ENCODE measurements around the gene PSPN. TPM values are rescaled to one million over a fixed set of nuclear protein-coding genes. Genes with fewer than 3 reads are reported as not detected.
"Not testable (repeated sequence)": the region's sequence is repeated elsewhere in the genome, so short reads cannot be mapped to it uniquely, and the experiment has no call there.

Gene PSPN
- total and polyA plus RNA-seq, 2 experiments from 2014 or later = 0.22 to 0.75 TPM

DNA sequence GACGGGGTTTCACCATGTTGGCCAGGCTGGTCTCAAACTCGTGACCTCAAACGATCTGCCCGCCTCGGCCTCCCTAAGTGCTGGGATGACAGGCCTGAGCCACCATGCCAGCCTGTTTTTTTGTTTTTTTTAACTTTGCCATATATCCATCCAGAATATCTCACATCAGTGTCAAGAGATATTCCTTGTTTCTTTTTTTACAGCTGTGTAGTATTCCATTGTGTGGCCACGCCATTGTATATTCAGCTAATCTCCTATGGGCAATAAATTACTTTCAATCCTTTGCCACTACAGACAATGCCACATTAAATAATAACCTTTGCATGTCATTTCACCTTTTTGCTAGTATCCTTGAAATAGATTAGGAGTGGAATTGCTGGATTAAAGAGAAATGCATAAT, 33.6 kb upstream of the PSPN start:
- H3K9ac ChIP-seq = no peak overlapping the region
- peaks cover 4% of the 10 kb centered on the region for H3K36me3 ChIP-seq (ENCODE audit: low read depth)
- no peak overlapping the region for H3K4me2 ChIP-seq (ENCODE audit: unreplicated experiment)
- no peaks in the 10 kb centered on the region for H3K79me2 ChIP-seq (ENCODE audit: insufficient read depth)
- no peaks in the 10 kb centered on the region for H3K27me3 ChIP-seq (replicated peaks; ENCODE audit: insufficient read depth)
- H3F3A ChIP-seq (ENCODE audit: insufficient read depth) = peaks cover 5% of the 10 kb centered on the region; the same call in 1 of the 2 replicates
- H4K20me1 ChIP-seq (ENCODE audit: insufficient read depth) = no peaks in the 10 kb centered on the region
- H3K4me3 ChIP-seq = no peak overlapping the region
- H3K4me1 ChIP-seq (ENCODE audit: insufficient read depth) = no peaks in the 10 kb centered on the region
- TF ChIP-seq EZH2 (IDR thresholded peaks at IDR 0.05; ENCODE audit: insufficient read depth, poor library complexity, severe bottlenecking) (no peak), EZH2phosphoT487 (IDR thresholded peaks at IDR 0.05; ENCODE audit: insufficient read depth, low read depth) (no peak)
- no peak for DNase-seq
- H3K9me3 ChIP-seq (ENCODE audit: low read depth) = no peaks in the 10 kb centered on the region
- no peaks in the 10 kb centered on the region for H3K9me2 ChIP-seq (ENCODE audit: insufficient read depth)
- H2AFZ ChIP-seq = no peak overlapping the region
- in situ Hi-C loops (cut with MboI) = no loop called here
- no peak overlapping the region for H3K27ac ChIP-seq
- WGBS, 2 experiments (ENCODE audit: low coverage in 1 of 2, low lambda C conversion rate in 2 of 2, missing lambda C conversion rate in 2 of 2) = 88% methylated on average over 6 of the region's 6 CpGs

DNA sequence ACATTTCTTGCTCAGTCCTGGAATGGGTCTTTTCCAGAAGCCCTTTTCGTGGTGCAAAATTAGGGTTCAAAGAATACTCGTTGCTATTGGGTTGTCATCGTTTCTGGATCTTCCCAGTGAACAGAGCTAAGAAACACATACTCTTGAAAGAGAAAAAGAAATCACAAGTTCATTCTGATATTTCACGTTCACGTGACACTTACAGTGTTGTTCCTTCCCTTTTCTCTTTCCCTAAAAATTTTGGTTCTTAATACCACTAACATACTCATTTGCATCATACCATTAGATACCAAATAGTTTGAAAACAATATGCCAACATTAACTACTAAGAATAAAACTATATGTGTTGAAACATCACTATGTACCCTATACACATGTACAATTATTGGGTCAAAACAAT, 30.7 kb upstream of the PSPN start:
- no peaks in the 10 kb centered on the region for H4K20me1 ChIP-seq (ENCODE audit: insufficient read depth)
- no peaks in the 10 kb centered on the region for H3K27me3 ChIP-seq (replicated peaks; ENCODE audit: insufficient read depth)
- TF ChIP-seq EZH2phosphoT487 (IDR thresholded peaks at IDR 0.05; ENCODE audit: insufficient read depth, low read depth) (no peak), EZH2 (IDR thresholded peaks at IDR 0.05; ENCODE audit: insufficient read depth, poor library complexity, severe bottlenecking) (no peak)
- no peaks in the 10 kb centered on the region for H3K4me1 ChIP-seq (ENCODE audit: insufficient read depth)
- H3K9ac ChIP-seq = no peak overlapping the region
- no peaks in the 10 kb centered on the region for H3K9me2 ChIP-seq (ENCODE audit: insufficient read depth)
- H2AFZ ChIP-seq = no peak overlapping the region
- no peaks in the 10 kb centered on the region for H3K9me3 ChIP-seq (ENCODE audit: low read depth)
- H3K4me2 ChIP-seq (ENCODE audit: unreplicated experiment) = no peak overlapping the region
- peaks cover 5% of the 10 kb centered on the region; the same call in 1 of the 2 replicates for H3F3A ChIP-seq (ENCODE audit: insufficient read depth)
- in situ Hi-C loops (cut with MboI) = no loop called here
- H3K4me3 ChIP-seq = no peak overlapping the region
- no peaks in the 10 kb centered on the region for H3K36me3 ChIP-seq (ENCODE audit: low read depth)
- no peak overlapping the region for H3K27ac ChIP-seq
- WGBS, 2 experiments (ENCODE audit: low coverage in 1 of 2, low lambda C conversion rate in 2 of 2, missing lambda C conversion rate in 2 of 2) = 77% methylated on average over 5 of the region's 5 CpGs
- no peaks in the 10 kb centered on the region for H3K79me2 ChIP-seq (ENCODE audit: insufficient read depth)
- no peak for DNase-seq

DNA sequence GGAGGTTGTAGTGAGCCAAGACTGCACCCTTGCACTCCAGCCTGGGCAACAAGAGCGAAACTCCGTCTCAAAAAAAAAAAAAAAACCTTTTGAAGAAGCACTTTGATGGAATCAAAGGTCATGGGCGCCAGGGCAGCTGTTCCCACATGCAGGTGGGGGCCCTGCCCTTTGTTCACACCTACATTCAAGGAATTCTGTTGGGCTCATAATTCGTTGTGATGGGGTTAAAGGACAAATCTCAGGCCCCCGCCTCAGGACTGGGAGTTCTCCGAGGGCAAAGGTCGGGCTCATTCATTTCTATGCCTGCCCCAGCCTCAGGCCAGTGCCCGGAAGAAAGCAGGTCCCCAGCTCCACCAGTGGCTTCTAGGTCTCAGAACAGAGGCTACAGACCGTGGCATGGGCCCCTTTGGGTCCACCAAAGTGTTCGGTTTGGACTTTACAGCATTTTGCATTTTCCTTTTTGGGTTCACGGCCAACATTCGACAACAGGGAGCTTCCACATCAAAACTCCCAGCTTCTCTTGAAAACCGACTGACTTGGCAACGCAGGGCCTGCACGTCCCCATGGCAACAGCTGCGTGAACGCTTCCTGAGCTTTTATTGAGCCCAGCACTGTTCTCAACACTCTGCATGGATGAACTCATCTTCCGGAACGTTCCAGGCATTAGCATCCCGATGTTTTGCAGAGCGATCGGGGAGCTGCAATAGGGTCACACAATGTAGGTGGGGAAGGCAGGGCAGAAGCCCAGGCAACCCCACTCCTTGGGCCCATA, 27.3 kb upstream of the PSPN start:
- Histone ChIP-seq H2AFZ (peak overlapping the region; percentile 39), H3K9me2 (ENCODE audit: insufficient read depth) (no peaks in the 10 kb centered on the region), H4K20me1 (ENCODE audit: insufficient read depth) (no peaks in the 10 kb centered on the region), H3K36me3 (ENCODE audit: low read depth) (no peaks in the 10 kb centered on the region), H3F3A (ENCODE audit: insufficient read depth) (no peaks in the 10 kb centered on the region), H3K9me3 (ENCODE audit: low read depth) (no peaks in the 10 kb centered on the region), H3K27me3 (replicated peaks; ENCODE audit: insufficient read depth) (no peaks in the 10 kb centered on the region), H3K9ac (no peak overlapping the region), H3K79me2 (ENCODE audit: insufficient read depth) (no peaks in the 10 kb centered on the region), H3K4me1 (ENCODE audit: insufficient read depth) (no peaks in the 10 kb centered on the region), H3K4me2 (ENCODE audit: unreplicated experiment) (no peak overlapping the region), H3K4me3 (no peak overlapping the region), H3K27ac (no peak overlapping the region)
- in situ Hi-C loops (cut with MboI) = no loop called here
- TF ChIP-seq EZH2 (IDR thresholded peaks at IDR 0.05; ENCODE audit: insufficient read depth, poor library complexity, severe bottlenecking) (no peak), EZH2phosphoT487 (IDR thresholded peaks at IDR 0.05; ENCODE audit: insufficient read depth, low read depth) (no peak)
- 30 to 34% methylated on average over 21 to 22 of the region's 22 CpGs for WGBS, 2 experiments (ENCODE audit: low coverage in 1 of 2, low lambda C conversion rate in 2 of 2, missing lambda C conversion rate in 2 of 2)
- DNase-seq = peak; percentile 69

DNA sequence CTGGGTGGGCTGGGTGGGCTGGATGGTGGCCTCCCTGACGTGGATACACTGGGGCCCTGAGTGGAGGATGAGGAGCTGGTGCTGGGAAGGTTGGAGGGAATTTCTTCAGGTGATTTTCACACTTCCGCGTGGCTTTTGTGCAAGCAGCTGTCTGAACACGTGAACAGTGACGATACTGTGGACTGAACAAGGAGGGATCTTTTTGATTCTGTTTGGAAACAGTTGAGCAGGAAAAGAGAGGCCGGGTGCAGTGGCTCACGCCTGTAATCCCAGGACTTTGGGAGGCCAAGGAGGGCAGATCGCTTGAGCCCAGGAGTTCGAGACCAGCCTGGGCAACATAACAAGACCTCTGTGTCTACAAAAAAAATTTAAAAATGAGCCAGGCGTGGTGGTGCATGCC, 26.3 kb upstream of the PSPN start:
- 89 to 90% methylated on average over 10 of the region's 10 CpGs for WGBS, 2 experiments (ENCODE audit: low coverage in 1 of 2, low lambda C conversion rate in 2 of 2, missing lambda C conversion rate in 2 of 2)
- Histone ChIP-seq H3K79me2 (ENCODE audit: insufficient read depth) (no peaks in the 10 kb centered on the region), H3K4me1 (ENCODE audit: insufficient read depth) (no peaks in the 10 kb centered on the region)

DNA sequence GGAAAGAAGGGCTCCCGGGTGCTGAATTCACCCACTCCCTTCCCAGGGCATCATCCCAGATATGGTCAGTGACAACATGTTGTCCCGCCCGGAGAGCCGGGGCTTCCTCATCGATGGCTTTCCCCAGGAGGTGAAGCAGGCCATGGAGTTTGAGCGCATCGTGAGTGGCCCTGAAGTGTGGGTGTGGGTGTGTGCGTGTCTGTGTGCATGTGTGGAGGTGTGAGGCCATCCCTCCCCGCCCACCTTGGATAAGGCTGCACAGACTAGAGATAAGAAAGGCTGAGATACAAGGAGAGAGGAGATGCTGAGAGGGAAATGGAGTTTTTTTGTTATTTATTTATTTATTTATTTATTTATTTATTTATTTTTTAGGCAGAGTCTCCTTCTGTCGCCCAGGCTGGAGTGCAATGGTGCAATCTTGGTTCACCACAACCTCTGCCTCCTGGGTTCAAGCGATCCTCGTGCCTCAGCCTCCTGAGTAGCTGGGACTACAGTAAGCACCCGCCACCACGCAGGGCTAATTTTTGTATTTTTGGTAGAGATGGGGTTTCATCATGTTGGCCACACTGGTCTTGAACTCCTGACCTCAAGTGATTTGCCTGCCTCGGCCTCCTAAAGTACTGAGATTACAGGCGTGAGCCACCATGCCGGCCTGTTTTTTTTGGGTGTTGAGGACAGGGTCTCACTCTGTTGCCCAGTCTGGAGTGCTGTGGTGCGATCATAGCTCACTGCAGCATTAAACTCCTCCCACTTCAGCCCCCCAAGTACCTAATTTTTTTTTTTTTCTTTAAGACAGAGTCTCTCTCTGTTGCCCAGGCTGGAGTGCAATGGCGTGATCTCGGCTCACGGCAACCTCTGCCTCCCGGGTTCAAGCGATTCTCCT, 24.6 kb upstream of the PSPN start:
- H3K4me2 ChIP-seq (ENCODE audit: unreplicated experiment); H4K20me1 ChIP-seq (ENCODE audit: insufficient read depth); H3F3A ChIP-seq (ENCODE audit: insufficient read depth); in situ Hi-C loops (cut with MboI); DNase-seq; H2AFZ ChIP-seq; H3K9ac ChIP-seq; H3K9me2 ChIP-seq (ENCODE audit: insufficient read depth); H3K79me2 ChIP-seq (ENCODE audit: insufficient read depth); H3K27ac ChIP-seq; H3K36me3 ChIP-seq (ENCODE audit: low read depth); H3K4me1 ChIP-seq (ENCODE audit: insufficient read depth); H3K27me3 ChIP-seq (replicated peaks; ENCODE audit: insufficient read depth); H3K9me3 ChIP-seq (ENCODE audit: low read depth); H3K4me3 ChIP-seq: not testable (repeated sequence)
- 84 to 88% methylated on average over 23 of the region's 23 CpGs for WGBS, 2 experiments (ENCODE audit: low coverage in 1 of 2, low lambda C conversion rate in 2 of 2, missing lambda C conversion rate in 2 of 2)

More for the DNA sequence above, 26.3 kb upstream of the PSPN start:
- Histone ChIP-seq H3K9me2 (ENCODE audit: insufficient read depth) (no peaks in the 10 kb centered on the region), H3K27ac (no peak overlapping the region), H3K4me2 (ENCODE audit: unreplicated experiment) (no peak overlapping the region), H3K27me3 (replicated peaks; ENCODE audit: insufficient read depth) (no peaks in the 10 kb centered on the region), H2AFZ (no peak overlapping the region), H3F3A (ENCODE audit: insufficient read depth) (no peaks in the 10 kb centered on the region), H4K20me1 (ENCODE audit: insufficient read depth) (no peaks in the 10 kb centered on the region), H3K9me3 (ENCODE audit: low read depth) (no peaks in the 10 kb centered on the region), H3K36me3 (ENCODE audit: low read depth) (no peaks in the 10 kb centered on the region), H3K9ac (no peak overlapping the region), H3K4me3 (no peak overlapping the region)
- TF ChIP-seq EZH2phosphoT487 (IDR thresholded peaks at IDR 0.05; ENCODE audit: insufficient read depth, low read depth) = no peak
- no peak for TF ChIP-seq EZH2 (IDR thresholded peaks at IDR 0.05; ENCODE audit: insufficient read depth, poor library complexity, severe bottlenecking)
- DNase-seq = no peak
- in situ Hi-C loops (cut with MboI) = no loop called here

All from GM23248 (cell line).